ENCODE measurements around the gene PDIA2.

Gene PDIA2

GRCh38 chr16:280991-281659 lies 1.8 kb upstream of the PDIA2 start:
- DNase-seq (ENCODE audit: low read depth) = no peak

- no peak for DNase-seq (ENCODE audit: low read depth)
Measured at GRCh38 chr16:281660-282255, 1.2 kb upstream of the PDIA2 start.

DNA sequence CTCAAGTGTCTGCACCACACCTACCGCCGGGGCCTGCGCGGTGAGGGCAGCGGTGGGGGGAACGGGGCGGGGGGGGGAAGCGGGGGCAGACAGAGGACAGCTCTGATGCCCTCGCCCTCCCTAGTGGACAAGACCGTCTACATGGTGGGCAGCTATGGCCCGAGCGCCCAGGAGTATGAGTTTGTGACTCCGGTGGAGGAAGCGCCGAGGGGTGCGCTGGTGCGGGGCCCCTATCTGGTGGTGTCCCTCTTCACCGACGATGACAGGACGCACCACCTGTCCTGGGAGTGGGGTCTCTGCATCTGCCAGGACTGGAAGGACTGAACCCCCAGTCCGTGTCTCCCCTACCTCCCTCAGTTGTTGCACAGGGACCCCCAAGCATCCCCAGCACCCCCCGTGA lies 473 bp upstream of the PDIA2 start:
- no peak for DNase-seq (ENCODE audit: low read depth)

DNA sequence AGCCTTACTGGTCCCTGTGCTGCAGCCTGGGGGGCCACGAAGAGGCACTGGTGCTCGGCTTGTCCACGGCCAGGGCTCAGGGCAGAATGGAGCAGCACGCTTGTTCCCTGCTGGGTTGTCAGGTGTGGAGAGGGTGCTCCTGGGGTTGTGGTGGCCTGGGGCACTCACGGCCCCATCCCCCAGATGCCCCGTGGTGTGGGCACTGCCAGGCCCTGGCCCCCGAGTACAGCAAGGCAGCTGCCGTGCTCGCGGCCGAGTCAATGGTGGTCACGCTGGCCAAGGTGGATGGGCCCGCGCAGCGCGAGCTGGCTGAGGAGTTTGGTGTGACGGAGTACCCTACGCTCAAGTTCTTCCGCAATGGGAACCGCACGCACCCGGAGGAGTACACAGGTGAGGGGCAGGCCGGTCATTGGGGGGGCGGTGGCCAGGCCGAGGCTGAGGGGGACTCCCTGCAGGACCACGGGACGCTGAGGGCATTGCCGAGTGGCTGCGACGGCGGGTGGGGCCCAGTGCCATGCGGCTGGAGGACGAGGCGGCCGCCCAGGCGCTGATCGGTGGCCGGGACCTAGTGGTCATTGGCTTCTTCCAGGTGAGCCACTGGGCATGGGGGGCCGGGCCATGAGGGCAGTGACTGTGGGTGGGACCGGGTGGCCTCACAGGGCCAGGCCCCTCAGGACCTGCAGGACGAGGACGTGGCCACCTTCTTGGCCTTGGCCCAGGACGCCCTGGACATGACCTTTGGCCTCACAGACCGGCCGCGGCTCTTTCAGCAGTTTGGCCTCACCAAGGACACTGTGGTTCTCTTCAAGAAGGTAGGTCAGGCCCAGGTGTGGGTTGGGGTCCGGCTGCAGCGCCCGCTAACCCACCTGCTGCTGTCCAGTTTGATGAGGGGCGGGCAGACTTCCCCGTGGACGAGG lies 1.5 kb downstream of the PDIA2 start:
- DNase-seq (ENCODE audit: low read depth) = no peak

DNA sequence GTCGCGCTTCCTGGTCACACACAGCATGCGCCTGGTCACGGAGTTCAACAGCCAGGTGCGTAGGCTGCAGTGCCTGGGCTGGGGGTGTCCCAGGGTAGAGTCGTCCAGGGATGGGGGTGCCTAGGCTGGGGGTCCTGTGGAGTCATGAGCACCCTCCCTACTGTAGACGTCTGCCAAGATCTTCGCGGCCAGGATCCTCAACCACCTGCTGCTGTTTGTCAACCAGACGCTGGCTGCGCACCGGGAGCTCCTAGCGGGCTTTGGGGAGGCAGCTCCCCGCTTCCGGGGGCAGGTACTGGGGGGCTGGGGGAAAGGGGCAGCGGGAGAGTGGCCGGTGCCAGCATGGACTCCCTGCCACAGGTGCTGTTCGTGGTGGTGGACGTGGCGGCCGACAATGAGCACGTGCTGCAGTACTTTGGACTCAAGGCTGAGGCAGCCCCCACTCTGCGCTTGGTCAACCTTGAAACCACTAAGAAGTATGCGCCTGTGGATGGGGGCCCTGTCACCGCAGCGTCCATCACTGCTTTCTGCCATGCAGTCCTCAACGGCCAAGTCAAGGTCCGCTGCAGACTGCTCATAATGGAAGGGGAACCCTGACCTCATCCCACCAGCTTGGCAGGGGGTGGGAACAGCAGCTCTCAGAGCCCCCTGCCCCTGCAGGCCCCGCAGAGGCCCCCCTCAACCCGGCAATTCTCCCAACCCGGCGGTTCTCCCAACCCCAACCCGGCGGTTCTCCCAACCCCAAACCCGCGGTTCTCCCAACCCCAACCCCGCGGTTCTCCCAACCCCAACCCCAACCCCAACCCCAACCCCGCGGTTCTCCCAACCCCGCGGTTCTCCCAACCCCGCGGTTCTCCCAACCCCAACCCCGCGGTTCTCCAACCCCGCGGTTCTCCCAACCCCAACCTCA lies 2.4 kb downstream of the PDIA2 start:
- DNase-seq (ENCODE audit: low read depth) = no peak

DNA sequence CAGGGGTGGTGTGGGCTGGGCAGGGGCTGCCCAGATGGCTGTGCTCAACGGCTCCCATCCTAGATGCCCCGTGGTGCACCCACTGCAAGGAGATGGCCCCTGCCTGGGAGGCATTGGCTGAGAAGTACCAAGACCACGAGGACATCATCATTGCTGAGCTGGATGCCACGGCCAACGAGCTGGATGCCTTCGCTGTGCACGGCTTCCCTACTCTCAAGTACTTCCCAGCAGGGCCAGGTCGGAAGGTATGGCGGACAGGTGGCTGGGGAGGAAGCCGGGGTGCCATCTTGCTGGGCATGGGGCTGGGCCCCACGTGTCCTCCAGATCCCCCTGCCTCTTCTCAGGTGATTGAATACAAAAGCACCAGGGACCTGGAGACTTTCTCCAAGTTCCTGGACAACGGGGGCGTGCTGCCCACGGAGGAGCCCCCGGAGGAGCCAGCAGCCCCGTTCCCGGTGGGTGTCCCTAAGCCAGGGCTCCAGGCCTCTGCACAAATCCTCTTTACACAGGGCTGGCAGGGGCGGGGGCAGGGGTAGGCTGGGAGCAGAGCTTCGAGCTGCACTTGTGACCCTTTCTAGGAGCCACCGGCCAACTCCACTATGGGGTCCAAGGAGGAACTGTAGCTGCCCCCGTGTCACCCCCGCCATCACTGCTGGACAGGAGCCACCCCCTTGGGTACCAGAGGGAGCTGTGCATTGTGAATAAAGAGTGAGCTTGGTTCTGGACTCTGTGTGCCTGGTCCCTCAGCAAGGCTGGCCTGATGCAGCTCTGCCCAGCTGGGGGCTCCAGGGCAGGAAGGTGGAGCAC lies 3.7 kb downstream of the PDIA2 start:
- DNase-seq (ENCODE audit: low read depth) = no peak

GRCh38 chr16:287298-287811 lies 4.4 kb downstream of the PDIA2 start:
- no peak for DNase-seq (ENCODE audit: low read depth)

DNA sequence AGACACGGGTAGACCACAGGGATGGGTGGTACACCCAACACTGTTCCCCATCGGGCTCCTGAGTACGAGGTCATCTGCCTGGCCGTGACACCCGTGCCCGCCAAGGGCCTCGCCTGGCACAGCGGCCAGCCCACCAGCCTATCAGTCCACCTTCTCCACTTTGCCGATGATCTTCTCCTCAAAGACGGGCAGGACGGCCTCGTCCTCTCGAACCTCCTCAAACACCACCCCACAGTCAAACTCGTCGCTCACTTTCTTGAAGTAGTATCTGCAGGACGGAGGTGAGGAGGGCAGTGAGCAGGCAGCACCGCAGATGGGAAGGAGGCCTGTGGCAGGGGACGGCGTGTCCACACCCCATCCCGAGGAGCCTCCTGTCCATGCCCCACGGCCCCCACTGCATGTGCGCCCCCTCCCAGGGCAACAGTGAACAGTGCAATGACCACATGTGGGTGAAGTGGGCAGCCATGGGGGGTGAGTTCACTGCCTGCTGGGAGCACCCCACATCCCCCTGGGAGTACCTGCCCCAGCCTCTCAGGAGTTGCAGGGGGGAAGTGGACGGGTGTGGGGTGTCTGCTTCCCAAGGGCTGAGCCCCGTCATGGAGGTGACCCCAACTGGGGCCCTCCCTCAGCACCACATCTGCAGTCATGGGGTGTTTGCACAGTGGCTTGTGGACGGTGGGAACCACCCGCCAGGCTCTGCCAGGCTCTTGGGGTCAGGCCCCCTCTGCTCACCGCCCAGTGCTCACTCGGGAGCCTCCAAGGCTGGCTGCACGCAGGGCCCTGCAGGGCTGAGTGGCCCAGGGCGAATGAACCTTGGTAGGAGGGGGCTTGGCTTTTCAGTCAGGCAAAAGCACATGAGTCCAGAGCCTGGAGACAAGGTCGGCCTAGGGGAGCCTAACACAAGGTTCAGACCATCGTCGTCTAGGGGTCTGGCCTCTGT lies 5.3 kb downstream of the PDIA2 start:
- DNase-seq (ENCODE audit: low read depth) = no peak

- no peak for DNase-seq (ENCODE audit: low read depth)
Measured at GRCh38 chr16:289395-289997, 6.5 kb downstream of the PDIA2 start.

GRCh38 chr16:290015-290680 lies 7.2 kb downstream of the PDIA2 start:
- DNase-seq (ENCODE audit: low read depth) = no peak

DNA sequence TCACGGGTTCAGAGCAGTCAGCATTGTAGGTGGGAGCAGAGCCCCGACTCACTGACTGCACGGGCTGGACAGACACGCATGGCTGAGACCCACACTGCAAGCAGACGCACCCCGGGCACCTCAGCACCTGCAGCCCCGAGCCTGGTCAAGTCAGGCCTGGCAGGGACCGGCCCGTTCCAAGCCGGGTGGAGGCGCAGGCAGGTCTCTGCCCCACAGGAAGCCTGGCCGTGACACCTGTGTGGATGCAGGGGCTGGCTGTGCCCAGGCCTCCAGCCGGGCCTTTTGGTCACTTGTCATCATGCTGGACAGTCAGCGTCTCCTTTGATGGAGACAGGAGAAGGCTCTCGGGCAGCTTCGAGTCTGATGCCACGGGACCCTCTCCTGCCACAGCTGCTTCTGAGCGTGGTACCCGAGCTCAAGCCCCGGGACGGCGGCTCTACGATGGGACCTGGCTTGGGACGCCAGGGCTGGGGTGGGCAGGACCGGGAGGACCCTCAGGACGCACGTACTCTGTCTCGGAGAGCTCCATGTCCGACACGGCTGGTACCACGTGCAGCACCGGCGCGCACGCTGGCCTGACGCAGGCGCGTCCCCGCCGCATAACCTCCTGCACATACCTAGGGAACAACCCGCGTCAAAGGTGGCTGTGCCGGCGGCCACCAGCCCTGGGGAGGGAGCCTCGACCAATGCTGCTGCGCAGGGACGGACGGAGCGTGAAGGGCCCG lies 7.9 kb downstream of the PDIA2 start:
- DNase-seq (ENCODE audit: low read depth) = no peak

DNA sequence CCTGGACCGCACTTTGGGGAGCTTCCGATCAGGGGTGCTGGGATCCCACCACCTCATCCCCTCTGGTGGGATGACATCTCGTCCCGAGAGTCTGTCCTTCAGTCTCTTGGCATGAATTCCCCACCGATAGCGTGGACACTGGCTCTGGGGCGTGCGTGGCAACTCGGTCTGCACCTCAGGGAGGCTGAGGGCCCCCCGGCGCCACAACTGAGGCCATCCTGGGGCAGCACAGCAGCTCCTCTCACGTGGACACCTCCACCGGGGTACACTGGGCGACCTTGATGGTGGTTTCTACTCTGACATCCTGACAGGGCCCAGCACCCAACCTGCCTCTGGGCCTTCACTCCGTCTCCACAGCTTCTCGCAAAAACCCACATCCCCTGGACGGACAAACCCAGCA lies 8.6 kb downstream of the PDIA2 start:
- DNase-seq (ENCODE audit: low read depth) = no peak

GRCh38 chr16:293043-293775 lies 10.2 kb downstream of the PDIA2 start:
- DNase-seq (ENCODE audit: low read depth) = no peak

DNA sequence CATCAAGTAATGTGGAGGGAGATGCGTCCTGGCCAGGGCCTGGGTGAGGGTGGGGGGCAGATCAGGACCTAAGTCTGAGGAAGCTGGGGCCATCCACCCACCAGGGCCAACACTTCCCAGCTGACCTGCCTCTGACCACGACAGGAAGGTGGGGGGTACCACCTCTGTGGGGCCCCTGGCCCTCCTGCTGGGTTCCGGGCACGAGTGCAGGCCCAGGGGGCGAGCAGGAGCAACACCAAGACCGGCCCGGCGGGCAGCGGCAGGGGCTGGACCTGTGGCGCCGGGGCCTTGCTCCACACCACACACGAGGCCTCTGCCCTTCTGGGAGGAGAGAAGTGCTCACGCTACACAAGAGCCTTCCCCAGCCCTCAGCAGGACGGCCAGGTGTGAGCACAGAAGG lies 13.3 kb downstream of the PDIA2 start:
- no peak for DNase-seq (ENCODE audit: low read depth)

DNA sequence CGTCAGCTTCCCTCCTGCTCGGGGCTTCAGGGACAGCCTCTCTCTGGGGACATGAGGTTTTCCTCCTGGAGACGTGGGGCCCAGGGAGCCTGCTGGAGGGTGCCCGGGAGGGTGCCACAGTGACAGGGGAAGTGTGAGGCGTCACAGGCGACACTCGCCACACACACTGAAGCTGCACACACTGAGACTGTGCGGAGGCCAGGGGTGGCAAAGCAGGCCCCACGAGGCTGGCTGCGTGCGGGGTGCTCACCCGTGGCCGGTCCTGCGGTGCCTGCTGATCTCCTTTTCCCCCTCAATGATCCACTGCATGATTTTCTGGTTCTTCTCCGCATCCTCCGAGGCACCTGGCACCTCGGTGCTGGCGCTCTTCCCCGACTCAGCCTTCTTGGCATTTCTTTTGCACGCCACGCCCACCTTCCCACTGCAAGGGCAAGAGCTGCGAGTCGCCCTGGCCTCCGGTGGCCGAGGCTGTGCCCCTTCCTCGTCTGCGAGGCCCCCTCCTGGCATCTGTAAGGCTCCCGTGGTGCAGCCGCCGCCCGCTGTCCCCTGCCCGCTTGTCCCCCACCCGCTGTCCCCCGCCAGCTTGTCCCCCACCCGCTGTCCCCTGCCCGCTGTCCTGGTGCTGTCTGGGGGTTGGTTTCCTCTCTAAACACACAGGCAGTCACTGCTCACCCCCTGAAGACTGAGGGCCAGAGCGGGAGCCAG lies 14.0 kb downstream of the PDIA2 start:
- no peak for DNase-seq (ENCODE audit: low read depth)

- no peak for DNase-seq (ENCODE audit: low read depth)
Measured at GRCh38 chr16:297832-298231, 14.9 kb downstream of the PDIA2 start.

DNA sequence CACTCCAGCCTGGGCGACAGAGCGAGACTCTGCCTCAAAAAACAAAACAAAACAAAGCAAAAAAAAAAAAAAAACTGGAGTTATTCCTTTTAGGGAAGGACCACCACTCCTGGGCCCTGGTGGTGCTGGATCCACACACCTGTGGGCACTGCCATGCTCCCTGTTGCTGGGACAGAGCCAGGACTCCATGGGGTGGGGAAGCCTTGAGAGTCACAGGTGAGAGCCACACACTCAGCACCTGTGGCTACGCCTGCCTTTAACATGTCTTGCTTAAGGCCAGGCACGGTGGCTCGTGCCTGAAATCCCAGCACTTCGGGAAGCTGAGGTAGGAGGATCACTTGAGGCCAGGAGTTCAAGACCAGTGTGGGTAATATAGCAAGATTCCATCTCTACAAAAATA lies 18.3 kb downstream of the PDIA2 start:
- no peak for DNase-seq (ENCODE audit: low read depth)

Data from activated gamma-delta T cell treated with anti-CD3 and anti-CD28 coated beads, Interleukin-2, amount 50 U/mL, for 16 hours (primary cell).